OCI-LY7 (cell line): Measurements from ENCODE around the gene COL5A1.

Experiments used
- CTCF ChIP-seq: fragments of 200-600 bp; sonication (generic); conservative IDR thresholded peaks from 2 replicates; pipeline ENCODE4 v1.5.1; 2014; ENCODE audit warnings: mild to moderate bottlenecking, antibody characterized with exemption, low read length, moderate library complexity, mixed read lengths
- EZH2phosphoT487 ChIP-seq: fragments of 200-600 bp; sonication (generic); IDR thresholded peaks from 2 replicates; pipeline ENCODE4 v1.6.1; 2018; ENCODE audit warnings: low read depth, borderline replicate concordance, mild to moderate bottlenecking, mixed run types, antibody characterized with exemption, low read length, moderate library complexity, mixed read lengths

GRCh38 chr9:134809292-134809691 is 167.7 kb downstream of the COL5A1 start:
- TF ChIP-seq CTCF (no peak), EZH2phosphoT487 (no peak)
